Left lung (tissue), 10 donors: ENCODE data around the gene NPY1R. TPM values are rescaled to one million over a fixed set of nuclear protein-coding genes. Genes with fewer than 3 reads are reported as not detected.

Source experiments
- ATAC-seq: fragments of 200-7000 bp; cut with Tn5 transposase; one replicate; pipeline ENCODE4 v1.9.1; 2020; ENCODE audit warnings: moderate library complexity
- DNase-seq, 4 donors: peaks; one replicate each; pipeline ENCODE4 v3.0.0-alpha.2; 2013 to 2020
- H3K27ac ChIP-seq, 2 donors: fragments of 200-600 bp; sonication (generic) in 1 of 2; one replicate each; pipeline versions ENCODE4 v1.5.0 to v1.8.0; 2020 to 2021
- H3K27me3 ChIP-seq, 2 donors: fragments of 200-600 bp; sonication (generic) in 1 of 2; one replicate each; pipeline versions ENCODE4 v1.5.0 to v1.8.0; 2020 to 2021
- H3K36me3 ChIP-seq, 2 donors: fragments of 200-600 bp; sonication (generic) in 1 of 2; one replicate each; pipeline versions ENCODE4 v1.5.0 to v1.8.0; 2020 to 2021
- H3K4me1 ChIP-seq, 2 donors: fragments of 200-600 bp; one replicate each; pipeline ENCODE4 v1.8.0; 2021
- H3K4me3 ChIP-seq, 2 donors: fragments of 200-600 bp; sonication (generic) in 1 of 2; one replicate each; pipeline versions ENCODE4 v1.5.0 to v1.8.0; 2020 to 2021; ENCODE audit warnings: mild to moderate bottlenecking in 1 of 2
- H3K9me3 ChIP-seq, 2 donors: fragments of 200-600 bp; sonication (generic) in 1 of 2; one replicate each; pipeline versions ENCODE4 v1.5.0 to v1.8.0; 2020 to 2021
- intact Hi-C, 2 donors: fragments of 100-400 bp; cut with DNase I; formaldehyde crosslinking; loops; one replicate each; pipeline versions ENCODE4 v1.11.2 to v1.14.2; 2022
- polyA plus RNA-seq, 6 donors: library from polyadenylated mRNA; unstranded; fragments of 120-200 nt; gene quantifications; one replicate each; pipeline ENCODE4 v1.2.1, GENCODE V29; 2013; ENCODE audit not compliant: insufficient read length in 6 of 6
- total RNA-seq, 2 donors: library from RNA; stranded (reverse); fragmentation: NEBNext Ultra II Directional; extraction: Animal tissue kit (Norgen Biotek cat#: 25700); gene quantifications; one replicate each; pipeline ENCODE4 v1.2.1, GENCODE V29; 2021
- TF ChIP-seq, protein P1 (sequence below), 2 donors: fragments of 200-600 bp; sonication (generic) in 1 of 2; IDR thresholded peaks; one replicate each; pipeline versions ENCODE4 v1.5.0 to v1.8.0; 2021; ENCODE audit warnings: antibody characterized with exemption in 2 of 2
- donor health status: DM: no; HTN: yes; CAD: no.
- donor health status: DM: no; HTN: no; CAD: no.

NPY1R gene
- total and polyA plus RNA-seq, 8 donors: 0.28 to 1.8 (median 0.46) TPM

DNA sequence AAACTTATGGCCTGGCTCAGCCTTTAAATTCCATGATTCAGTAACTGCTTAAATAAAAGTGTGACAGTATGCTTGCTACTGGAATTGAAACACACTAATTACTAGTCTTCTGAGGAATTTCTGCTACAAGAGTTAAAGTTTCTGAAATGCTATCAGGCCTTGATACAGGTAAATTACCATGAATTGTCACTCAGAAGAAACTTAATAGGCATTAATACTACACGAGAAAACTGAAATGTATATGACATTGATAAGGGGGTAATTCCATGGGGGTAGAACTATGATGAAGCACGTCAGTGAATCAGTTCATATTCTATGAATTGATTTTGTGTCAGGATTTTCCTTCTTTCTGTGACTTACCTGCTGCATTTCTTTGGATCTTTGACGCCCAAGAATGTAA lies 3.0 kb upstream of the NPY1R start:
- ATAC-seq (no peak), DNase-seq (no peak)
- Histone ChIP-seq H3K36me3 (no peaks in the 10 kb centered on the region), H3K27me3 (peaks cover 12 to 57% of the 10 kb centered on the region in 2 donors), H3K4me3 (no peak overlapping the region), H3K4me1 (peaks cover 0 to 8% of the 10 kb centered on the region in 2 donors), H3K9me3 (no peaks in the 10 kb centered on the region), H3K27ac (no peak overlapping the region)
- intact Hi-C loops: no loop called here
- TF ChIP-seq, protein P1, sequence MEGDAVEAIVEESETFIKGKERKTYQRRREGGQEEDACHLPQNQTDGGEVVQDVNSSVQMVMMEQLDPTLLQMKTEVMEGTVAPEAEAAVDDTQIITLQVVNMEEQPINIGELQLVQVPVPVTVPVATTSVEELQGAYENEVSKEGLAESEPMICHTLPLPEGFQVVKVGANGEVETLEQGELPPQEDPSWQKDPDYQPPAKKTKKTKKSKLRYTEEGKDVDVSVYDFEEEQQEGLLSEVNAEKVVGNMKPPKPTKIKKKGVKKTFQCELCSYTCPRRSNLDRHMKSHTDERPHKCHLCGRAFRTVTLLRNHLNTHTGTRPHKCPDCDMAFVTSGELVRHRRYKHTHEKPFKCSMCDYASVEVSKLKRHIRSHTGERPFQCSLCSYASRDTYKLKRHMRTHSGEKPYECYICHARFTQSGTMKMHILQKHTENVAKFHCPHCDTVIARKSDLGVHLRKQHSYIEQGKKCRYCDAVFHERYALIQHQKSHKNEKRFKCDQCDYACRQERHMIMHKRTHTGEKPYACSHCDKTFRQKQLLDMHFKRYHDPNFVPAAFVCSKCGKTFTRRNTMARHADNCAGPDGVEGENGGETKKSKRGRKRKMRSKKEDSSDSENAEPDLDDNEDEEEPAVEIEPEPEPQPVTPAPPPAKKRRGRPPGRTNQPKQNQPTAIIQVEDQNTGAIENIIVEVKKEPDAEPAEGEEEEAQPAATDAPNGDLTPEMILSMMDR (IDR thresholded peaks at IDR 0.05): no peak

GRCh38 chr4:163331629-163332376 lies 593 bp downstream of the NPY1R start:
- Histone ChIP-seq H3K27ac (no peak overlapping the region), H3K4me3 (peak overlapping the region; percentile 36 to 46), H3K27me3 (peaks cover 12 to 66% of the 10 kb centered on the region in 2 donors), H3K36me3 (no peaks in the 10 kb centered on the region), H3K4me1 (peaks cover 0 to 8% of the 10 kb centered on the region in 2 donors), H3K9me3 (no peaks in the 10 kb centered on the region)
- intact Hi-C loops: no loop called here
- ATAC-seq (peak; percentile 73), DNase-seq (peak in 1 of 4 donors; percentile 75)
- TF ChIP-seq, protein P1 (IDR thresholded peaks at IDR 0.05): no peak

DNA sequence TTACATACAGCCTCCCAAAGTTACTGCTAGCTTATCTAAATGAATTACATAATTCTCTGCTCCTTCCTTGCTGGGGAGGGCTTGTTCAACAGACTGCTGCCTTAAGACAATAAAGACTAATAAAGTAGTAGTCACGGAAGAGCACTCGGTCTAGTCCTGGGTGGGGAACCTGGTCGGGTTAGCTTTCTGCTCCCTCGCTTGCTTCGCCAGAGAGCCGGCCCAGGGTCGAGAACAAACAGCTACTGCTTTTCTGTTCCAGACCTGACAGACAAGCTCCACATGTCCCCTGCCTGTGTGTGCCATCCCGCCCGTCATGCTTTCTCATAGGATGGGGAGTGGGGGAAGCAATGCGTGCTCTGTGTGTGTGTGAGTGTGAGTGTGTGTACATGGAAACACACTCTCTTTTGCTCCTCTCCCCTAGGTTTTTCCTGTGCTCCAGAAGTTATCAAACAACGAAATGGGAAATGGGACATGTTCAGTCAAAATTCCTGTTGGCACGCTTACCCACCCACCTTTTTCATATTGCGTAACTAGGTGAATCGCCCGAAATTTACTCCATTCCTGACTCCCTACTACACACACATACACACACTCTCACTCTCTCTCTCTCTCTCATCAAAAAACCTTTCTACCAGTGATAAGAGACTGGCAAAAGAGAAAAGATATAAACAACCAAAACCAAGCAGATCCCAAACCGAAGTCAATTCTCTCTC lies 1.3 kb downstream of the NPY1R start:
- peaks cover 12 to 63% of the 10 kb centered on the region in 2 donors for H3K27me3 ChIP-seq
- DNase-seq: peak in 1 of 4 donors; percentile 69
- intact Hi-C loops: no loop called here

GRCh38 chr4:163317110-163317509 lies 15.3 kb downstream of the NPY1R start:
- no peak for DNase-seq
- TF ChIP-seq, protein P1 (IDR thresholded peaks at IDR 0.05): no peak
- Histone ChIP-seq H3K27me3 (no peaks in the 10 kb centered on the region), H3K4me3 (no peak overlapping the region), H3K36me3 (no peaks in the 10 kb centered on the region), H3K27ac (no peak overlapping the region), H3K4me1 (no peaks in the 10 kb centered on the region), H3K9me3 (peaks cover 0 to 22% of the 10 kb centered on the region in 2 donors)
- intact Hi-C loops: no loop called here
- ATAC-seq: no peak

More for the DNA sequence above, 1.3 kb downstream of the NPY1R start:
- no peaks in the 10 kb centered on the region for H3K36me3 ChIP-seq
- no peaks in the 10 kb centered on the region for H3K9me3 ChIP-seq
- no peak for ATAC-seq
- TF ChIP-seq, protein P1 (IDR thresholded peaks at IDR 0.05): no peak
- no peak overlapping the region for H3K27ac ChIP-seq
- H3K4me3 ChIP-seq: peak overlapping the region in 1 of 2 donors; percentile 46
- peaks cover 0 to 8% of the 10 kb centered on the region in 2 donors for H3K4me1 ChIP-seq

DNA sequence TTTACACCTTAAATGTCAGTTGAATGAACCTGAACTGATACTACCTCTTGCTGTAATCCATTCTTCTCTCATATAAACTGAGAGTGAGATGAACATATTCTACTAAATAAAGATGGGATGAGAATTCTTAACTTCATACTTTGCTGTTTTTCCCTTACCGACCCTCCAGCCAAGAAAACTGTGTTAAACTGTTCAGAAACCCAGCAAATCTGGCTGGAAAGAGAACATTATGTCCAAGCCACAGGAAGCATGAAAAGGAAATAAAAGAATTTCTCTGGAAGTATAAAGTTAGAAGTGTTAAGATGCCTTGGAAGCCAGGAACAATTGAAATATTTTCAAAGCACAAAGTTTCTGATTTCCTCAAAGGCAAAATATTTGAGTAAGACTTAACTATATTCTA lies 22.9 kb downstream of the NPY1R start:
- H3K4me1 ChIP-seq: no peaks in the 10 kb centered on the region
- ATAC-seq: no peak
- H3K4me3 ChIP-seq: no peak overlapping the region
- no peaks in the 10 kb centered on the region for H3K36me3 ChIP-seq
- no peaks in the 10 kb centered on the region for H3K27me3 ChIP-seq
- H3K27ac ChIP-seq: no peak overlapping the region
- no peaks in the 10 kb centered on the region for H3K9me3 ChIP-seq
- TF ChIP-seq, protein P1 (IDR thresholded peaks at IDR 0.05): no peak
- intact Hi-C loops: no loop called here
- no peak for DNase-seq
